ENCODE data around the gene ACSF2. TPM values are rescaled to one million over a fixed set of nuclear protein-coding genes. Genes with fewer than 3 reads are reported as not detected.

ACSF2 gene
- total RNA-seq, 1 donor from 2014 or later, result 28.8 TPM

DNA sequence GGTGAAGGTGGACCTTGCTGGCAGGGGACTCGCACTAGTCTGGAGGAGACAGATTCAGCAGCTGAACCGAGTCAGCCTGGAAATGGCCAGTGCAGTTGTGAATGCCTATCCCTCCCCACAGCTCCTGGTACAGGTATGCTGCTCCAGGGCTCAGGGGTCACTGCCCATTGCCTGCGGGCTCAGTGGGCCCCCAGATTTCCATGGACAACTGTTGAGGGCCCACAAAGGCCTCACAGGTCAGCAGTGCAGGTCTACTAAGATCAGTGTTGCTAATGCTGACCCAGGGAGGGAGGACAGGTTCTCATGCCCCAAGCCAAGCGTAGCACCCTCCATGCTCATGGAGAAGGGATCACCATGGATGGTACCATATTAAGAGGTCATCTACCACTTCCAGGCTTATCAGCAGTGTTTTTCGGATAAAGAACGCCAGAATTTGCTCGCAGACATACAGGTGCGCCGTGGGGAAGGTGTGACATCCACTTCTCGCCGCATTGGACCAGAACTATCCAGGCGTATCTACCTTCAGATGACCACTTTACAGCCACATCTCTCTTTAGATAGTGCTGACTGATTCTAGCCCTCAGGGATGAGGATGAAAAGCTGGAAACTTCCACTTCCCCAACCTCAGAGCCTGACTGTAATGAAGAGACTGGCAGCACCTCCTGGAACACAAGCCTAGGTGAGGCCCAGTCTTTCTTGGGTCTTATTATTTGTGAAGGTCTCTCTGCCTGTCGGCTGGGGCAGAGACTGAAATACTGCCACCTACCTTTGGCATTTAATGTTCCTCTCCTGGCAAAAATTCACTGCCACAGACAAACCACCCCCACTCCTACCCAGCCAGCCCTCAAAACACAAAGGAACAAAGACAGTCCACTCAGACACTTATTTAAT lies 45.4 kb upstream of the ACSF2 start:
- H3K27ac ChIP-seq, result no peak overlapping the region
- no peaks in the 10 kb centered on the region for H3F3A ChIP-seq (ENCODE audit: low read depth)
- Mint-ChIP-seq H3K4me1 (no peaks in the 10 kb centered on the region), H3K9me3 (no peaks in the 10 kb centered on the region), H3K27ac (no peak overlapping the region), H3K4me3 (peak overlapping the region; percentile 50), H3K27me3 (ENCODE audit: insufficient read depth, low read depth) (no peaks in the 10 kb centered on the region), H3K36me3 (peaks cover 20% of the 10 kb centered on the region)
- no peaks in the 10 kb centered on the region for H4K20me1 ChIP-seq (ENCODE audit: low read depth)
- TF ChIP-seq EZH2phosphoT487 (IDR thresholded peaks at IDR 0.05), result no peak
- H3K27me3 ChIP-seq, result no peaks in the 10 kb centered on the region
- no peak overlapping the region for H3K9ac ChIP-seq
- no peaks in the 10 kb centered on the region for H3K4me1 ChIP-seq
- H3K36me3 ChIP-seq, result no peaks in the 10 kb centered on the region
- H2AFZ ChIP-seq (replicated peaks), result no peak overlapping the region
- no peaks in the 10 kb centered on the region for H3K9me3 ChIP-seq (ENCODE audit: low read depth)
- H3K79me2 ChIP-seq (ENCODE audit: low read depth), result no peaks in the 10 kb centered on the region
- no peak for DNase-seq (ENCODE audit: low spot score)
- no peak overlapping the region for H3K4me2 ChIP-seq
- H3K4me3 ChIP-seq, result no peak overlapping the region

DNA sequence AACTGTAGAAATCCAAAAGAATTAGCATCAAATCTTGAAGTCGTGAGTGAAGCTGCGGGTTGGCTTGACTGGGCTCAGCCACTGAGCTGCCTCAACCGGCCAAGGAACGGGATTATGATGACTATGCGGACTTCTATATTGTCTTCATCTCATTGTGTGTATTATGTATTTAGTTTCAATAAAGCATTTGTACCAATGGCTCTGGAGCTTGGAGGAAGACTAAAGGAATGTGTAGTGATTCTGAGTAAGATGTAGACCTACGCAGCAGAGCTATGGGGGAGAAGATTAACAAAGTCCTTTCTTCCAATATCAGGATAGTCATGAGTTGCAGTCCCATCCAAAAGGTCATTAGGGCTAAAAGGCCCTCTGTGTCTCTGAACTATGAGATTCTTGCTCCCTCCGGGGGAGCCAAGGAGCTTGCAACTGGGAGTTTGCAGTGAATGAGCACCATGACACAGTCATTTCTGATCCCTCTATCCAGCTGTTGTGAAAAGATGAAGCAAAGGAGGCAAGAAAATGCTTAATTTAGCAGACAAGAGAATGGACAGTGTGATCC lies 44.7 kb upstream of the ACSF2 start:
- Histone ChIP-seq H3K9me3 (ENCODE audit: low read depth) (no peaks in the 10 kb centered on the region), H3K36me3 (no peaks in the 10 kb centered on the region), H3K4me1 (no peaks in the 10 kb centered on the region), H3K4me2 (no peak overlapping the region), H4K20me1 (ENCODE audit: low read depth) (no peaks in the 10 kb centered on the region), H3F3A (ENCODE audit: low read depth) (no peaks in the 10 kb centered on the region), H3K27me3 (no peaks in the 10 kb centered on the region), H3K27ac (no peak overlapping the region), H2AFZ (replicated peaks) (no peak overlapping the region), H3K9ac (no peak overlapping the region), H3K4me3 (no peak overlapping the region), H3K79me2 (ENCODE audit: low read depth) (no peaks in the 10 kb centered on the region)
- Mint-ChIP-seq H3K4me1 (no peaks in the 10 kb centered on the region), H3K27ac (no peak overlapping the region), H3K27me3 (ENCODE audit: insufficient read depth, low read depth) (no peaks in the 10 kb centered on the region), H3K36me3 (peaks cover 20% of the 10 kb centered on the region), H3K9me3 (no peaks in the 10 kb centered on the region), H3K4me3 (no peak overlapping the region)
- no peak for DNase-seq (ENCODE audit: low spot score)
- TF ChIP-seq EZH2phosphoT487 (IDR thresholded peaks at IDR 0.05) (no peak), EZH2 (IDR thresholded peaks at IDR 0.05) (no peak), CTCF (IDR thresholded peaks at IDR 0.05) (no peak)

DNA sequence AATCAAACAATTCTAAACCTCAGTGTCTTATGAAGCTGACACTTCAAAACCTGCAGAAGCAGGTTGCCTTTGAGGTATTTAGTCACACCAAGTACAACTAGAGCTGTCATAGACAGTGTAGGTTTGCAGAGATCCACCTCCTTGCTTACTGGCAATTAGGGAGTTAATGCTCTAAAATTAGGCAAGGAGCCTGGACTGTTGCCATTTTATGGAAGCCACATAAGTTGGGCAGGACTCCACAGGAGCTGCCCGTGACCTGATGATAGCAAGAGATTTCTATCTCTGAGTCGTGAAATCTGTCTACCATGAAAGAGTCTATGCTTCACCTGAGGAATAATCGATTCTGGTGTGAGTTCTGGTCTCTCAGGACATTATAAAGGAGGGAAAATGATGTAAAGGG lies 44.1 kb upstream of the ACSF2 start:
- H3K4me1 ChIP-seq, result no peaks in the 10 kb centered on the region
- no peak overlapping the region for H3K9ac ChIP-seq
- no peak for DNase-seq (ENCODE audit: low spot score)
- Mint-ChIP-seq H3K4me3 (no peak overlapping the region), H3K27me3 (ENCODE audit: insufficient read depth, low read depth) (no peaks in the 10 kb centered on the region), H3K4me1 (no peaks in the 10 kb centered on the region), H3K36me3 (peaks cover 23% of the 10 kb centered on the region), H3K9me3 (no peaks in the 10 kb centered on the region), H3K27ac (no peak overlapping the region)
- no peaks in the 10 kb centered on the region for H3K9me3 ChIP-seq (ENCODE audit: low read depth)
- H3K4me2 ChIP-seq, result no peak overlapping the region
- H2AFZ ChIP-seq (replicated peaks), result no peak overlapping the region
- H3F3A ChIP-seq (ENCODE audit: low read depth), result no peaks in the 10 kb centered on the region
- H3K27ac ChIP-seq, result no peak overlapping the region
- no peaks in the 10 kb centered on the region for H3K36me3 ChIP-seq
- H3K4me3 ChIP-seq, result no peak overlapping the region
- TF ChIP-seq CTCF (IDR thresholded peaks at IDR 0.05) (no peak), EZH2phosphoT487 (IDR thresholded peaks at IDR 0.05) (no peak), EZH2 (IDR thresholded peaks at IDR 0.05) (no peak)
- no peaks in the 10 kb centered on the region for H3K79me2 ChIP-seq (ENCODE audit: low read depth)
- no peaks in the 10 kb centered on the region for H3K27me3 ChIP-seq
- no peaks in the 10 kb centered on the region for H4K20me1 ChIP-seq (ENCODE audit: low read depth)

DNA sequence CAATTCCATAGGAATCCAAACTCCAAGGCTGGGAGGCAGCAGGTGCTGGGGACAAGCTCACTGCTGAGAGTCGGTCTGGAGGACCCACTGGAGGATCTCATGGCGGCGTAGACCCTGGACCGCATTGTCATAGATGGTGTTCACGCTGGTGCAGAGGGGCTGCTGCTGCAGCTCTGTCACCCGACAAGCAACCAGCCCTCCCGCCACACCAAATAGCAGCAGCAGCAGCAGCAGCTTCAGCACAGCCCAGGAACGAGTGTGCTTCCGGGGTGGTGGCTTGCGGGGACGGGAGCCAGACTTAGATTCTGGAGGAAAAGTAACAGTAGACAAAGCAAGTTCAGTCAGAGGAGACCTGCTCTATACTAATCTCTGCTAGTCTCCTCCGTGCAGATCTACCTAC lies 43.1 kb upstream of the ACSF2 start:
- H3K9ac ChIP-seq, result no peak overlapping the region
- H4K20me1 ChIP-seq (ENCODE audit: low read depth), result peaks cover under 1% of the 10 kb centered on the region
- Mint-ChIP-seq H3K27me3 (ENCODE audit: insufficient read depth, low read depth) (peaks cover 2% of the 10 kb centered on the region), H3K9me3 (no peaks in the 10 kb centered on the region), H3K27ac (no peak overlapping the region), H3K4me3 (no peak overlapping the region), H3K36me3 (peaks cover 31% of the 10 kb centered on the region), H3K4me1 (no peaks in the 10 kb centered on the region)
- no peaks in the 10 kb centered on the region for H3K79me2 ChIP-seq (ENCODE audit: low read depth)
- no peaks in the 10 kb centered on the region for H3K4me1 ChIP-seq
- H3K4me3 ChIP-seq, result no peak overlapping the region
- H3K27me3 ChIP-seq, result no peaks in the 10 kb centered on the region
- H3K36me3 ChIP-seq, result no peaks in the 10 kb centered on the region
- no peak overlapping the region for H3K27ac ChIP-seq
- H3F3A ChIP-seq (ENCODE audit: low read depth), result no peaks in the 10 kb centered on the region
- H2AFZ ChIP-seq (replicated peaks), result no peak overlapping the region
- DNase-seq (ENCODE audit: low spot score), result no peak
- TF ChIP-seq CTCF (IDR thresholded peaks at IDR 0.05) (no peak), EZH2phosphoT487 (IDR thresholded peaks at IDR 0.05) (no peak), EZH2 (IDR thresholded peaks at IDR 0.05) (no peak)
- H3K4me2 ChIP-seq, result no peak overlapping the region
- no peaks in the 10 kb centered on the region for H3K9me3 ChIP-seq (ENCODE audit: low read depth)

Measured in neural progenitor cell (in vitro differentiated cells).